ENCODE results near the gene SEMA3E. TPM values are rescaled to one million over a fixed set of nuclear protein-coding genes. Genes with fewer than 3 reads are reported as not detected.

SEMA3E gene
- total RNA-seq, 2 donors from 2014 or later, result 3.4 to 15.2 TPM

DNA sequence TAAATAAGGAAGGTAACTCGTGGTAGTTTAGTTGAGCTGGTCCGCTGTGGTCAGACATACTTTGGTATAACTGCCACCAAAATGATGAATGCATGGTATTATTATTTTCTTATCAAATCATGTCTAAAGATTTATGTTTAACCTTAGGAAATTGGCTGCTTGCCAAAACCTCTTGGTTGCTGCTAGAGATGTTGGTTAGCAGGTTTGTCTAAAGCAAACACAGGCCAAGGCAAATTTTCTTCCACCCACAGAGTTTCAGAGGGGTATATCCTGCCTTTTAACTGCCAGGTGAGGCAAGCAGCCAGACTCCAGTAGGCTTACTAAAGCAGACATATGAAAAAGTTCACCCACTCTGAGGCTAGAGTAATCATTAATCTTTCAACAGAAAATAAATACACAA, 101.4 kb downstream of the SEMA3E start:
- H3K27ac ChIP-seq, result no peak overlapping the region
- no peaks in the 10 kb centered on the region for H3K36me3 ChIP-seq
- ATAC-seq (ENCODE audit: insufficient number of reproducible peaks, low FRiP score, low read depth) (no peak), DNase-seq (ENCODE audit: low spot score) (no peak)
- no peaks in the 10 kb centered on the region for H3K4me1 ChIP-seq (ENCODE audit: control insufficient read depth in 1 of 2, low read depth in 2 of 2)
- no peak for TF ChIP-seq CTCF (IDR thresholded peaks at IDR 0.05)
- no peaks in the 10 kb centered on the region for H3K9me3 ChIP-seq
- H3K27me3 ChIP-seq (replicated peaks; ENCODE audit: insufficient read depth), result no peaks in the 10 kb centered on the region
- no peak overlapping the region for H3K4me3 ChIP-seq

- Histone ChIP-seq H3K4me1 (ENCODE audit: control insufficient read depth in 1 of 2, low read depth in 2 of 2) (no peaks in the 10 kb centered on the region), H3K36me3 (no peaks in the 10 kb centered on the region), H3K4me3 (no peak overlapping the region), H3K27me3 (replicated peaks; ENCODE audit: insufficient read depth) (no peaks in the 10 kb centered on the region), H3K9me3 (no peaks in the 10 kb centered on the region), H3K27ac (no peak overlapping the region)
- ATAC-seq (ENCODE audit: insufficient number of reproducible peaks, low FRiP score, low read depth), result no peak
- TF ChIP-seq CTCF (IDR thresholded peaks at IDR 0.05), result no peak
- DNase-seq (ENCODE audit: low spot score), result no peak
These were observed 102.4 kb downstream of the SEMA3E start for GRCh38 chr7:83546586-83546985.

- H3K4me1 ChIP-seq (ENCODE audit: control insufficient read depth in 1 of 2, low read depth in 2 of 2), result no peaks in the 10 kb centered on the region
- no peak for TF ChIP-seq CTCF (IDR thresholded peaks at IDR 0.05)
- ATAC-seq (ENCODE audit: insufficient number of reproducible peaks, low FRiP score, low read depth) (no peak), DNase-seq (ENCODE audit: low spot score) (no peak)
- H3K36me3 ChIP-seq, result no peaks in the 10 kb centered on the region
- no peak overlapping the region for H3K27ac ChIP-seq
- H3K9me3 ChIP-seq, result no peaks in the 10 kb centered on the region
- H3K27me3 ChIP-seq (replicated peaks; ENCODE audit: insufficient read depth), result no peaks in the 10 kb centered on the region
- no peak overlapping the region for H3K4me3 ChIP-seq
These were observed 107.6 kb downstream of the SEMA3E start for GRCh38 chr7:83541187-83541960.

- H3K27ac ChIP-seq, result no peak overlapping the region
- no peaks in the 10 kb centered on the region for H3K36me3 ChIP-seq
- TF ChIP-seq CTCF (IDR thresholded peaks at IDR 0.05), result no peak
- no peaks in the 10 kb centered on the region for H3K27me3 ChIP-seq (replicated peaks; ENCODE audit: insufficient read depth)
- H3K4me1 ChIP-seq (ENCODE audit: control insufficient read depth in 1 of 2, low read depth in 2 of 2), result no peaks in the 10 kb centered on the region
- H3K9me3 ChIP-seq, result no peaks in the 10 kb centered on the region
- DNase-seq (ENCODE audit: low spot score) (no peak), ATAC-seq (ENCODE audit: insufficient number of reproducible peaks, low FRiP score, low read depth) (no peak)
- no peak overlapping the region for H3K4me3 ChIP-seq
These were observed 114.5 kb downstream of the SEMA3E start for GRCh38 chr7:83534488-83534887.

GRCh38 chr7:83532219-83532618, 116.7 kb downstream of the SEMA3E start:
- ATAC-seq (ENCODE audit: insufficient number of reproducible peaks, low FRiP score, low read depth) (no peak), DNase-seq (ENCODE audit: low spot score) (no peak)
- no peaks in the 10 kb centered on the region for H3K36me3 ChIP-seq

More at GRCh38 chr7:83532219-83532618, 116.7 kb downstream of the SEMA3E start:
- Histone ChIP-seq H3K9me3 (no peaks in the 10 kb centered on the region), H3K27ac (no peak overlapping the region), H3K27me3 (replicated peaks; ENCODE audit: insufficient read depth) (no peaks in the 10 kb centered on the region), H3K4me1 (ENCODE audit: control insufficient read depth in 1 of 2, low read depth in 2 of 2) (no peaks in the 10 kb centered on the region), H3K4me3 (no peak overlapping the region)
- TF ChIP-seq CTCF (IDR thresholded peaks at IDR 0.05), result no peak

Measured in thoracic aorta (tissue), 2 donors.